Measurements from ENCODE around the gene PTCH1.

- TF ChIP-seq POLR2A (IDR thresholded peaks at IDR 0.05) (no peak), CTCF (IDR thresholded peaks at IDR 0.05) (no peak), POLR2AphosphoS5 (IDR thresholded peaks at IDR 0.05; ENCODE audit: insufficient read depth in 1 of 2, low read depth in 1 of 2) (no peak)
Observed at GRCh38 chr9:95505072-95505716, 11.6 kb downstream of the PTCH1 start.
